Measurements from ENCODE around the gene SGSM2. TPM values are rescaled to one million over a fixed set of nuclear protein-coding genes. Genes with fewer than 3 reads are reported as not detected.

The SGSM2 gene
- total RNA-seq, 1 donor from 2014 or later: 69.9 TPM

DNA sequence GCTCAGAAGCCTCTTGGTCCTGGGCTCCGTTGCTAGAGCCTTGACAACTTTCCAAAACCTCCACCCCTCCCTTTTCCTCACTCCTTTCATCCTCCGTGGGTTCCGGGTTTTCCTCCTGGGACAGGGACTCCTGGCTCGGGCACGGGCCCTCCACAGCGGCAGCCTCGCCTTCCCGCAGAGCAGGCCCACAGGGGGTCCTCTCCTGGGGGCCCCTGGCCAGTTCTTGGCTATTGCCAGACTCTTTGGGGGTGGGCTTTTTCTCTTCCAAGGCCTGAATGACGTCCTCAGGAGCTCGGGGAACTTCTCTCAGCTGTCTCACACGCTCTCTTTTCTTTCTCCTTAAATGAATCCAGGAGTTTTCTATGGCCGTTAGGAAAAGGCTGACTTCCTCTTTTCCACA, 82.9 kb downstream of the SGSM2 start:
- no peak for DNase-seq (ENCODE audit: low read depth)

DNA sequence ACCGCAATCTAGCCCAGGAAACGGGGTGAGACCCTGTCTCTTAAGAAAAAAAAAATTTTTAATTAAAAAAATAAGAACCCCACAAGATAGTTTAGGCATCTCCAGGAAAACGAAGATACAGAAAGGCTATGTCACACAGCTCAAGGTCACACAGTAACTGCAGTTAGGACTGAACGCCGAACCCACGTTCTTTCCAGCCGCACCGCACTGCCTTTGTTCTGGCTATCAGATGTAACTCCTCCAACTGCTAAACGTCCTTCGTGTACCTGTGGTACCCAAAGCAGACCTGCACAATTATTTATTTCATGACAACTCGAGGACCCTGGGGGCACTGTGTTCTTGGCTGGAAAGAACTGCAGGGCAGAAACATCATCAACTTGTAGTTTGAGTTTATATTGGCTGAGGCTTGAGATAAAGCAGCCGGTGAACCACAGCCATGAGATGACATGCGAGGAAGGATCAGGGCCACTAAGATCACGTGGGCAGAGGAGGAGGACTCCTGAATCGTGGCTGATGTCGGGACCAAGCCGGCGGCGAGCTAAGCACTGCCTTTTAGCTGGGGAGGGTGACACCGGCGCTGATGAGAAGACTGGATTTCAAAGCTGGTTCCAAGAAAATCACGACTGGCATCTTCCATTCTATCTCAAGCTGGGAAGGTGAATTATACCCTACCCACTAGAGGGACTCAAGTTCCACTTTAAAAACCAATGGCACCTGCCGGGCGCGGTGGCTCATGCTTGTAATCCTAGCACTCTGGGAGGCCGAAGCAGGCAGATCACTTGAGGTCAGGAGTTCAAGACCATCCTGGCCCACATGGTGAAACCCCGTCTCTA, 84.2 kb downstream of the SGSM2 start:
- DNase-seq (ENCODE audit: low read depth): peak; percentile 26

DNA sequence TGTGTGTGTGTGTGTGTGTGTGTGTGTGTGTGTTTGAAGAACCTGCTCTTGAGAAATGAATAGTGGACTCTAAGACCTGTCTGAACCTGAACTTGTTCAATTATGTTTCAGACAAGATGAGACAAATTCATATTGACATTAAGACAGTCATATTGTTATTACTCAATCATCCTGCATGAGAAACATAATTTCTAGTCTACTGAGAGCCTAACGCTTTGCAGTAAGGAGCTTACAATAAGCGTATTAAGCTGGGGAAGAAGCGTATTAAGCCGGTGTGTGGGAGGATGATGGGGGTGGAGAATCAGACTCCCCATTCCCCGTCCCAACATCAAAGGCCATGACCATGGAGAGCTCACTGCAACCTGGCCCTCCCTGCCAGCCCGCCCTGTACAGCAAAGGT, 86.0 kb downstream of the SGSM2 start:
- DNase-seq (ENCODE audit: low read depth): no peak

DNA sequence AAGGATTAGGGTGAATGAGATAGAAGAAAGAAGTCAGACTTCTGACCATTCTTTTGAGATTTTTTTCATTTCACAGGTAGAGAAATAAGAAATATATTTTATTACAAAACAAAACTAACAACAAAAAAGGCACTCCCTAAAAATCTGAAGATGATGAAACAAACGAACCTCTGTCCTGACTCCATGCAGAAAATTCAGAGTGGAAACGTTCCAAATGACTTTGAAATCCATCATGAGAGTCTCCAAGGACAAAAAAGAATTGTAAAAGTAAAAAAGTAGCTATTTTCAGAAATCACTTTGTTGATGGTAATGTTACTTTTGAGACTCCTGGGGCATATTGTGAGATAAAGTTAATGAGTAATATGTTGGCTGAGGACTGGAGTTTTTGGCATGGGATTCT, 89.9 kb downstream of the SGSM2 start:
- DNase-seq (ENCODE audit: low read depth): no peak

DNA sequence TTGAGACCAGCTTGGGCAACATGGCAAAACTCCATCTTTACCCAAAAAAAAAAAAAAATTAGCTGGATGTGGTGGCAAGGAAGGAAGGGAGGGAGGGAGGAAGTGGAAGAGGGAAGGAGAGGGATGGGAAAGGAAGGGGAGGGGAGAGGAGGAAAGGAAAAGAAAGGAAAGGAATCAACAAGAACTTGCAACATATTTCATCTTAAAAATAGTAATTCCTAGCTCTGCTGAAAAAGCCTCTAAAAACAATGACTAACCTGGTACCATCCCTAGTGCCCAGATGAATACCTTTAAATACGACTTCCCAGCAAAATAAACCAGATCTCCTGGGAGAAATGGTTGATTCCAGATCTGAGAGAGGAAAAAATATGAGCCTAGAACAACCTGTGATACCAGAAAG, 90.6 kb downstream of the SGSM2 start:
- DNase-seq (ENCODE audit: low read depth): no peak

Other genes with a start within 250 kb of the SGSM2 start
- 22.9 and 25.2 TPM in 2 replicates for gene SMG6, start 33.7 kb upstream of the SGSM2 start, total RNA-seq
- 30.7 and 38.0 TPM in 2 replicates for gene SRR, start 33.6 kb upstream of the SGSM2 start, total RNA-seq
- 56.9 and 60.3 TPM in 2 replicates for gene TSR1, start 1.0 kb upstream of the SGSM2 start, total RNA-seq
- gene MNT, start 63.6 kb downstream of the SGSM2 start, total RNA-seq: 6.4 and 8.5 TPM in 2 replicates
- 14.7 and 28.9 TPM in 2 replicates for gene METTL16, start 174.4 kb downstream of the SGSM2 start, total RNA-seq